Measurements from ENCODE around the gene NFE2L3. TPM values are rescaled to one million over a fixed set of nuclear protein-coding genes. Genes with fewer than 3 reads are reported as not detected.
"Not testable (repeated sequence)": the region's sequence is repeated elsewhere in the genome, so short reads cannot be mapped to it uniquely, and the experiment has no call there.

NFE2L3 gene
- total RNA-seq, 2 experiments from 2014 or later = 9.7 to 10.4 TPM

- Mint-ChIP-seq H3K4me3 (no peak overlapping the region), H3K36me3 (ENCODE audit: low read depth) (peaks cover 13% of the 10 kb centered on the region), H3K27me3 (ENCODE audit: low read depth) (no peaks in the 10 kb centered on the region), H3K9me3 (ENCODE audit: insufficient read depth) (no peaks in the 10 kb centered on the region), H3K4me1 (ENCODE audit: low read depth) (peaks cover 80% of the 10 kb centered on the region), H3K27ac (no peak overlapping the region)
- ChIA-PET CTCF (interaction anchor here (0.6 to 5.8 kb wide), 12 partner anchors 9 to 220 kb away, joined by 3 to 40 read pairs (median 4); no protein-coding TSS in a partner anchor), POLR2A (interaction anchor here (2.4 to 6.0 kb wide), 3 partner anchors 9 to 39 kb away, joined by 12 to 148 read pairs (median 33); partner anchors contain the start of genes CBX3 and HNRNPA2B1)
- DNase-seq (no peak), ATAC-seq (no peak)
Observed at GRCh38 chr7:26157520-26158105, 5.6 kb downstream of the NFE2L3 start.

DNA sequence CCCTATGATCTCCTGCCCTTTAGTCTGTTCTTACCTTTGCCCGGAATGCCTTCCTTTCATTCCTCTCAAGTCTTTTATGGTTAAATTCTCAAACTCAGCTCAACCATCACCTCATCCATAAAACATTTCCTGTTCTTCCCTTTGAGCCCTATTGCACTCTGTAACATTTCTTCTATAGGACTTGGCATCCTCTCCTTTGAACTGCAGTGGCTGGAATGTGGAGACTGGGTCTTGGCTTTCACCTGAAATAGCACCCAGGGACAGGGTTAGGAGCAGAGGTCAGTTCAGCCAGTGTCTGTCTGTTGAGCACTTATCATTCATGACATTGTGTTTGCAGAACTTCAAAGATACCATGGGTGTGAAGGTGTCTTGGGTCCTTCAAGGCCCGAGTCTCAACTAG lies 7.2 kb downstream of the NFE2L3 start:
- no peaks in the 10 kb centered on the region for H3K27me3 Mint-ChIP-seq (ENCODE audit: low read depth)
- peaks cover 68% of the 10 kb centered on the region for H3K4me1 Mint-ChIP-seq (ENCODE audit: low read depth)
- peaks cover 19% of the 10 kb centered on the region for H3K36me3 Mint-ChIP-seq (ENCODE audit: low read depth)
- H3K27ac Mint-ChIP-seq = no peak overlapping the region
- CTCF ChIA-PET = interaction anchor here (2.3 to 5.8 kb wide), 2 partner anchors 69 to 126 kb away, joined by 7 to 40 read pairs; no protein-coding TSS in a partner anchor
- POLR2A ChIA-PET = interaction anchor here (6.0 kb wide), 1 partner anchor 37 kb away, joined by 148 read pairs; the partner anchor contains the start of genes CBX3 and HNRNPA2B1
- no peak for DNase-seq
- ATAC-seq = no peak
- no peaks in the 10 kb centered on the region for H3K9me3 Mint-ChIP-seq (ENCODE audit: insufficient read depth)
- no peak overlapping the region for H3K4me3 Mint-ChIP-seq

- DNase-seq = no peak
- peaks cover 54% of the 10 kb centered on the region for H3K4me1 Mint-ChIP-seq (ENCODE audit: low read depth)
- H3K36me3 Mint-ChIP-seq (ENCODE audit: low read depth) = peaks cover 22% of the 10 kb centered on the region
- ATAC-seq = no peak
- no peaks in the 10 kb centered on the region for H3K27me3 Mint-ChIP-seq (ENCODE audit: low read depth)
- ChIA-PET CTCF (interaction anchor here (0.8 to 2.3 kb wide), 9 partner anchors 9 to 266 kb away, joined by 3 to 15 read pairs (median 4); partner anchors contain the start of gene NFE2L3), POLR2A (interaction anchor here (0.7 to 2.3 kb wide), 9 partner anchors 9 to 40 kb away, joined by 3 to 14 read pairs (median 3); partner anchors contain the start of genes CBX3, HNRNPA2B1 and NFE2L3)
- no peak overlapping the region for H3K27ac Mint-ChIP-seq
- H3K9me3 Mint-ChIP-seq (ENCODE audit: insufficient read depth) = no peaks in the 10 kb centered on the region
- H3K4me3 Mint-ChIP-seq = no peak overlapping the region
Observed at GRCh38 chr7:26160896-26161295, 8.9 kb downstream of the NFE2L3 start.

DNA sequence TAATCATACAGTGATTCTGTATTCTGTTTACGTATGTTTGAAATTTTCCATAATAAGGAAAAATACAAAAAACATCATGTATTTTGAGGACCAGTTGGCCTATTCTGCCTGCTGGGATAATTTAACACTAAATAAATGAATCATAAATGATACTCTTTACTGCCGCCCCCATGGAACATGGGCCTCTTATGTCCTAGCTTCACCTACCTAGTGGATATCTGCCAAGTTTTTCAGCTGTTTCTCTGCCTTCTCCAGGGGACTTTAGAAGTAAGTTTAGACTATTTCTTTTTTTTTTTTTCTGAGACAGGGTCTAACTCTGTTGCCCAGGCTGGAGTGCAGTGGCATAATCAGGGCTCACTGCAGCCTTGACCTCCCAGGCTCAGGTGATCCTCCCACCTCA lies 10.4 kb downstream of the NFE2L3 start:
- CTCF ChIA-PET = interaction anchor here (2.3 kb wide), 1 partner anchor 71 kb away, joined by 15 read pairs; no protein-coding TSS in a partner anchor
- Mint-ChIP-seq H3K4me1 (ENCODE audit: low read depth) (peaks cover 53% of the 10 kb centered on the region), H3K27ac (no peak overlapping the region), H3K36me3 (ENCODE audit: low read depth) (peaks cover 20% of the 10 kb centered on the region), H3K9me3 (ENCODE audit: insufficient read depth) (no peaks in the 10 kb centered on the region), H3K27me3 (ENCODE audit: low read depth) (no peaks in the 10 kb centered on the region), H3K4me3 (no peak overlapping the region)
- DNase-seq (no peak), ATAC-seq (no peak)
- POLR2A ChIA-PET = interaction anchor here (1.1 to 1.4 kb wide), 3 partner anchors 20 to 31 kb away, joined by 3 to 5 read pairs (median 3); no protein-coding TSS in a partner anchor

DNA sequence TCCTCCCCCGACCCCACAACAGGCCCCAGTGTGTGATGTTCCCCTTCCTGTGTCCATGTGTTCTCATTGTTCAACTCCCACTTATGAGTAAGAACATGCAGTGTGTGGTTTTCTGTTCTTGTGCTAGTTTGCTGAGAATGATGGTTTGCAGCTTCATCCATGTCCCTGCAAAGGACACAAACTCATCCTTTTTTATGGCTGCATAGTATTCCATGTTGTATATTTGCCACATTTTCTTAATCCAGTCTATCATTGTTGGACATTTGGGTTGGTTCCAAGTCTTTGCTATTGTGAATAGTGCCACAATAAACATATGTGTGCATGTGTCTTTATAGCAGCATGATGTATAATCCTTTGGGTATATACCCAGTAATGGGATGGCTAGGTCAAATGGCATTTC lies 11.8 kb downstream of the NFE2L3 start:
- H3K4me3 Mint-ChIP-seq; H3K27me3 Mint-ChIP-seq (ENCODE audit: low read depth); ATAC-seq; DNase-seq; H3K27ac Mint-ChIP-seq; POLR2A ChIA-PET; H3K9me3 Mint-ChIP-seq (ENCODE audit: insufficient read depth): not testable (repeated sequence)
- H3K36me3 Mint-ChIP-seq (ENCODE audit: low read depth) = peaks cover 21% of the 10 kb centered on the region
- H3K4me1 Mint-ChIP-seq (ENCODE audit: low read depth) = peaks cover 48% of the 10 kb centered on the region
- CTCF ChIA-PET = interaction anchor here (0.6 kb wide), 1 partner anchor 35 kb away, joined by 3 read pairs; no protein-coding TSS in a partner anchor

DNA sequence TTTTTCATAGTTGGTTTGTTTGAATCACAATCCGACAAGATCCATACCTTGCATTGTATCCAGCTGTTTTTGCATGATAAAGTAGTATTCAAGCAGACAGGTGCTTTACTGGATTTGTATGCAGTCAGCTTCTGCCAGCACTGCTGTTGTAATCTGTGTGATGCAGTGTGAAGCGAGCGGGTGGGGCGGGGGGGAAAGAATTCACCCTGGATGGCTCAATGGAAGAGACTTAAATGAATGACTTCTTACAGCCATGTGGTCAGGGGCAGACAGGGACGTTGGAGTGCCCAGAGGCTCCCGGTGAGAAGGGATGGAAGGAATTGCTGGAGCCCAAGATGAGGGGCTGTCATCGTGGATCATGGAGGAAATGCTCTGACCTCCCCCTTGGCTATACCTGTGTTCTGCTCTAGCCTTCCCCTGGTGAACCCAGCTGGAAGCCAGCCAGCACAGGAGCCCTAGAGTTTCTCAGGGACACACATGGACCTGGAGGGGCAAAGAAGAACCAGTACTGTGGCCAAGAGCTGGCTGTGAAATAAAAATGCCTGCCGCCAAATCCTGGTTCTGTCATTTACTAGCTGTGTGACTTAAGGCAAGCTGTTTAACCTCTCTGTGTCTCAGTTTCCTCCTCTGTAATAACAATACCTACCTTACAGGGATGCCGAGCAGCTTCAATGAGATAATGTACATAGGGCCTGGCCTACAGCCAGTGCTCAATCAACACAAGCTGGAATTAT lies 14.1 kb downstream of the NFE2L3 start:
- no peaks in the 10 kb centered on the region for H3K9me3 Mint-ChIP-seq (ENCODE audit: insufficient read depth)
- peaks cover 24% of the 10 kb centered on the region for H3K36me3 Mint-ChIP-seq (ENCODE audit: low read depth)
- no peaks in the 10 kb centered on the region for H3K27me3 Mint-ChIP-seq (ENCODE audit: low read depth)
- CTCF ChIA-PET = interaction anchor here (0.7 to 2.4 kb wide), 11 partner anchors 9 to 273 kb away, joined by 3 to 28 read pairs (median 7); partner anchors contain the start of gene NFE2L3
- no peak for DNase-seq
- peak; percentile 8 for ATAC-seq
- POLR2A ChIA-PET = interaction anchor here (0.7 to 3.0 kb wide), 10 partner anchors 9 to 35 kb away, joined by 3 to 23 read pairs (median 8); partner anchors contain the start of genes CBX3 and NFE2L3
- H3K27ac Mint-ChIP-seq = no peak overlapping the region
- H3K4me3 Mint-ChIP-seq = no peak overlapping the region
- H3K4me1 Mint-ChIP-seq (ENCODE audit: low read depth) = peaks cover 42% of the 10 kb centered on the region

DNA sequence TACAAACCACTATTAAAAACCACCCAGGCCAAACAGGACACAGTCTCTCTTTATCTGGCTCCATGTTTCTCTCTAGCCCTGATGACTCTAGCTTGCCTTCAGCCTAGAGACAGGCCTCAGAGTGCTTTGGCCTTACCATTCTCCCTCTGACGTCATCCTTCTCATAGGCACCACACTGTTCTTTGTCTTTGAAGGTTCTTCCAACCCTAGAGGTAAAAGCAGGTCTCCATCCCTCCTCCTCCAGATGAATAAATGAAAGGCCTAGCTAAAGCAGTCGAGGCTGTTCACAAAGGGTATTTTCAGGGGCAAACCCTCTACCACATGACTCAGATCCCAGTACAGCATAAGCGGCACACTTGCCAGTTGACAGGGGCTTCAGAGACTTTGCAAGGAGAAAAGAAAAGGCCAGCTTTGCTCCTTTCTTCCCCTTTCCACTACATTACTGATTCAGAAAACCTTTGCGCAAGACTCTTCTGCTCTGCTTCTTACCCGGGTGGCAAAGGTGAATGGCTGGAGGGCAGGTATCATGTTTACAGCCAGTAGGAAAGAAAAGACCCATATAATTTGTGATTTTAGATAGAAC lies 14.8 kb downstream of the NFE2L3 start:
- Mint-ChIP-seq H3K4me3 (no peak overlapping the region), H3K27me3 (ENCODE audit: low read depth) (no peaks in the 10 kb centered on the region), H3K36me3 (ENCODE audit: low read depth) (peaks cover 30% of the 10 kb centered on the region), H3K9me3 (ENCODE audit: insufficient read depth) (no peaks in the 10 kb centered on the region), H3K27ac (peak overlapping the region; percentile 71), H3K4me1 (ENCODE audit: low read depth) (peaks cover 42% of the 10 kb centered on the region)
- CTCF ChIA-PET = interaction anchor here (0.7 to 2.4 kb wide), 13 partner anchors 9 to 274 kb away, joined by 3 to 28 read pairs (median 7); partner anchors contain the start of gene NFE2L3
- ATAC-seq (peak; percentile 18), DNase-seq (no peak)
- POLR2A ChIA-PET = interaction anchor here (0.6 to 3.0 kb wide), 14 partner anchors 10 to 118 kb away, joined by 3 to 23 read pairs (median 6); partner anchors contain the start of genes CBX3 and NFE2L3

- ChIA-PET POLR2A (interaction anchor here (0.6 to 3.0 kb wide), 11 partner anchors 11 to 117 kb away, joined by 3 to 23 read pairs (median 6); partner anchors contain the start of gene NFE2L3), CTCF (interaction anchor here (0.7 to 2.4 kb wide), 11 partner anchors 10 to 275 kb away, joined by 3 to 28 read pairs (median 7); partner anchors contain the start of gene NFE2L3)
- H3K27me3 Mint-ChIP-seq (ENCODE audit: low read depth) = no peaks in the 10 kb centered on the region
- DNase-seq (peak; percentile 43), ATAC-seq (peak; percentile 82)
- peaks cover 35% of the 10 kb centered on the region for H3K36me3 Mint-ChIP-seq (ENCODE audit: low read depth)
- H3K9me3 Mint-ChIP-seq (ENCODE audit: insufficient read depth) = no peaks in the 10 kb centered on the region
- no peak overlapping the region for H3K4me3 Mint-ChIP-seq
- H3K27ac Mint-ChIP-seq = peak overlapping the region; percentile 71
- peaks cover 42% of the 10 kb centered on the region for H3K4me1 Mint-ChIP-seq (ENCODE audit: low read depth)
Observed at GRCh38 chr7:26167303-26167934, 15.4 kb downstream of the NFE2L3 start.

DNA sequence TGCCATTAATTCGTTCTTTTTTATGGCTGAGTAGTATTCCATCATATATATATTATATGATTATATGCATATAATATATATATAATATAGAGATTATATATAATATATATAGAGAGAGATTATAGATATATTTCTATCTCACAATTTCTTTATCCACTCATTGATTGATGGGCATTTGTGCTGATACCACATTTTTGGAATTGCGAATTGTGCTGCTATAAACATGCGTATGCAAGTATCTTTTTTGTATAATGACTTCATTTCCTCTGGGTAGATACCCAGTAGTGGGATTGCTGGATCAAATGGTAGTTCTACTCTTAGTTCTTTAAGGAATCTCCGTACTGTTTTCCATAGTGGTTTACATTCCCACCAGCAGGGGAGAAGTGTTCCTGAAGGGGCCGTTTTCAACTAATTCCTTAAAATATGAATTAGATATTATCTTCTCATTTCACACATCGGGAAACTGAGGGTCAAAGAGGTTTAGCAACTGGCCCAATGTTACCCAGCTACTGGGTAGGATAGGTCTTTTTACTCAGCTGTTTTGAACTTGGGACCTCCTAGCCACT lies 16.5 kb downstream of the NFE2L3 start:
- H3K4me3 Mint-ChIP-seq = no peak overlapping the region
- ATAC-seq = no peak
- no peaks in the 10 kb centered on the region for H3K9me3 Mint-ChIP-seq (ENCODE audit: insufficient read depth)
- ChIA-PET CTCF (interaction anchor here (3.0 kb wide), 1 partner anchor 78 kb away, joined by 11 read pairs; no protein-coding TSS in a partner anchor), POLR2A (interaction anchor here (1.5 kb wide), 1 partner anchor 15 kb away, joined by 3 read pairs; no protein-coding TSS in a partner anchor)
- H3K27ac Mint-ChIP-seq = no peak overlapping the region
- H3K27me3 Mint-ChIP-seq (ENCODE audit: low read depth) = no peaks in the 10 kb centered on the region
- peaks cover 36% of the 10 kb centered on the region for H3K36me3 Mint-ChIP-seq (ENCODE audit: low read depth)
- DNase-seq = no peak
- peaks cover 42% of the 10 kb centered on the region for H3K4me1 Mint-ChIP-seq (ENCODE audit: low read depth)

- peaks cover 45% of the 10 kb centered on the region for H3K4me1 Mint-ChIP-seq (ENCODE audit: low read depth)
- H3K9me3 Mint-ChIP-seq (ENCODE audit: insufficient read depth) = no peaks in the 10 kb centered on the region
- ATAC-seq = no peak
- no peak overlapping the region for H3K4me3 Mint-ChIP-seq
- H3K27ac Mint-ChIP-seq = no peak overlapping the region
- no peaks in the 10 kb centered on the region for H3K27me3 Mint-ChIP-seq (ENCODE audit: low read depth)
- peaks cover 38% of the 10 kb centered on the region for H3K36me3 Mint-ChIP-seq (ENCODE audit: low read depth)
- DNase-seq = no peak
- ChIA-PET POLR2A (interaction anchor here (1.5 to 1.7 kb wide), 2 partner anchors 14 to 23 kb away, joined by 3 to 4 read pairs; no protein-coding TSS in a partner anchor), CTCF (interaction anchor here (1.6 to 3.1 kb wide), 3 partner anchors 79 to 90 kb away, joined by 3 to 11 read pairs (median 10); no protein-coding TSS in a partner anchor)
Observed at GRCh38 chr7:26169271-26169670, 17.3 kb downstream of the NFE2L3 start.
